HepG2 (cell line): Measurements from ENCODE around the gene PODN. TPM values are rescaled to one million over a fixed set of nuclear protein-coding genes. Genes with fewer than 3 reads are reported as not detected.

Source experiments
- FOXC1 ChIP-seq: sonication (generic); formaldehyde crosslinking; IDR thresholded peaks from 2 replicates; pipeline ENCODE4 v1.8.0; 2022; ENCODE audit warnings: mild to moderate bottlenecking, missing genetic modification reagents, borderline replicate concordance
- HMG20A ChIP-seq: IDR thresholded peaks from 2 replicates; pipeline ENCODE4 v1.6.1; 2016; ENCODE audit warnings: borderline replicate concordance
- HMGXB3 ChIP-seq: sonication (generic); formaldehyde crosslinking; IDR thresholded peaks from 2 replicates; pipeline ENCODE4 v1.4.0; 2020; ENCODE audit warnings: missing genetic modification reagents, borderline replicate concordance
- KDM1A ChIP-seq: IDR thresholded peaks from 2 replicates; pipeline ENCODE4 v1.6.1; 2016; ENCODE audit warnings: missing compliant biosample characterization
- MYC ChIP-seq: sonication (generic); formaldehyde crosslinking; IDR thresholded peaks from 2 replicates; pipeline ENCODE4 v1.9.0; 2021; ENCODE audit warnings: missing genetic modification reagents, borderline replicate concordance
- NFE2L2 ChIP-seq: fragments of 150-350 bp; IDR thresholded peaks from 2 replicates; pipeline ENCODE4 v1.6.1; 2014; ENCODE audit warnings: low read length
- PPARG ChIP-seq: conservative IDR thresholded peaks from 2 replicates; pipeline ENCODE4 v1.6.1; 2016; ENCODE audit warnings: missing biosample characterization, missing genetic modification reagents
- SAP130 ChIP-seq: IDR thresholded peaks from 2 replicates; pipeline ENCODE4 v1.6.1; 2016; ENCODE audit warnings: low read depth
- SIN3A ChIP-seq: IDR thresholded peaks from 2 replicates; pipeline ENCODE4 v1.6.1; 2011; ENCODE audit warnings: low read depth, mild to moderate bottlenecking, control low read depth, low read length, borderline replicate concordance
- SP140L ChIP-seq: sonication (generic); formaldehyde crosslinking; IDR thresholded peaks from 2 replicates; pipeline ENCODE4 v1.4.0; 2020; ENCODE audit warnings: missing genetic modification reagents, borderline replicate concordance
- XRCC5 ChIP-seq: fragments of 200-400 bp; formaldehyde crosslinking; optimal IDR thresholded peaks from 2 replicates; pipeline ENCODE3; 2017; ENCODE audit warnings: mild to moderate bottlenecking, low read length
- ZBTB21 ChIP-seq: sonication (generic); formaldehyde crosslinking; IDR thresholded peaks from 2 replicates; pipeline ENCODE4 v1.4.0; 2020; ENCODE audit warnings: missing genetic modification reagents
- ZFP91 ChIP-seq: sonication (generic); formaldehyde crosslinking; IDR thresholded peaks from 2 replicates; pipeline ENCODE4 v1.9.0; 2022; ENCODE audit warnings: missing genetic modification reagents, mild to moderate bottlenecking, borderline replicate concordance
- ZNF326 ChIP-seq: sonication (generic); formaldehyde crosslinking; IDR thresholded peaks from 2 replicates; pipeline ENCODE4 v1.4.0; 2020; ENCODE audit warnings: missing genetic modification reagents, borderline replicate concordance
- polyA plus RNA-seq, 8 experiments: library from polyadenylated mRNA; depleted of rRNA in 3 of 8; stranded (reverse) in 7 of 8; unstranded in 1 of 8; fragments of >200 nt; fragmentation: Illumina TruSeq in 4 of 8; extraction: Trizol in 4 of 8; gene quantifications; 2 replicates each; pipeline versions ENCODE4 v1.2.1 to v1.2.3, GENCODE V29; 2011 to 2016; ENCODE audit warnings: low read depth in 4 of 8, missing spikeins in 1 of 8, mixed read lengths in 1 of 8; ENCODE audit not compliant: insufficient read depth in 1 of 8
- total RNA-seq, 5 experiments: library from RNA; depleted of rRNA; stranded (reverse); fragments of >200 nt; fragmentation: Illumina TruSeq; extraction: Trizol; gene quantifications; 2 replicates each; pipeline ENCODE4 v1.2.3, GENCODE V29; 2016; ENCODE audit warnings: low read depth in 1 of 5
- TF ChIP-seq, protein P1 (sequence below): sonication (generic); formaldehyde crosslinking; IDR thresholded peaks from 2 replicates; pipeline ENCODE4 v1.4.0; 2020; ENCODE audit warnings: missing genetic modification reagents
- TF ChIP-seq, protein P2 (sequence below): sonication (generic); formaldehyde crosslinking; conservative IDR thresholded peaks from 2 replicates; pipeline ENCODE4 v1.8.0; 2022; ENCODE audit warnings: low read depth, missing genetic modification reagents
- TF ChIP-seq, protein P3 (sequence below): sonication (generic); formaldehyde crosslinking; IDR thresholded peaks from 2 replicates; pipeline ENCODE4 v1.4.0; 2020; ENCODE audit warnings: missing genetic modification reagents

The PODN gene
- total and polyA plus RNA-seq, 2 of the 13 experiments (the other 11 are each of a cell fraction or from before 2014, with no cell fraction given), result 0.13 TPM; not detected in 1

DNA sequence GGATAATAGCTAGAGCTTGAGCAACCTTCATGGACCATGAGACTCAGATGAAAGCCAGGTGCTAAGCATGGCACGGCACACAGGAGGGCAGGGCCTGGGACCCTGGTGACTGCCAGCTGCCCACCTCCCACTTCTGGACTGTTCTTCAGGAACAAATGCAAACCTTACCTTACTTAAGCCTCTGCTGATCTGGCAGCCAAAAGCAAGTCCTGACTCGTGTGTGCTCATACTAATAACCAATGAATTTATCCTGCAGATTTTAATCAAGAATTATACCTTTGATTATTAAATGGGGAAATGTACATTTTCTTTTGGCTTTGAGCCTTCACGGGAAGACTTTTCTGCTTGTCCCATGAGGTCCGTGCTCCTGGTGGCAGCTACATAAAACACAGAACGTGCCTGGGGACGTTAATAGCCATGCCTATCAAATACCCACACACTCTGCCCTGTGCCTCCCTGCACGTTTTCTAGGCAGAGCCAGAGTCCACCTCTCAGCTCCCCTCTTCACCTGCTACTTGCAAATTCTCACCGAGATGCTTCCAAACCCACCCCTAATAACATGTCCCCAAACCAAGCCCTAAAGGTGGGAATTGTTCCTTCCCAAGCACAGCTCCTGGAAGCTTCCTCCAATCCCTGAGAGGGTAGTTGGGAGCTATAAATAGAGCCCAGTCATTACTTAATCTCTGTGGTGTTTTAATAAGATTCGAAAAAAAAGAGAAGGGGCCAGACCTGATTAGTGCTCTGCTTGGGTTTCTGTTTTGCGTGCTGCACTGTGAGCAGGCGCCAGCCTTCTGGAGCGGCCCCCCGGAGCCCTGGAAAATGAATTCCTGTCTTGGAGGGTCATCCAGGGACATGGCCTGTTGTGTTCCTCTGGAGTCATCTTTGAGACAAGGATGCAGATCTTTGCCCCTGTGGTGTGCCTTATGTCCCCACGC, 46.9 kb downstream of the PODN start (continued):
- TF ChIP-seq ZNF326 (CRISPR knock-in tag) (no peak), HMGXB3 (peak; percentile 34; the same call in 1 of the 2 replicates), SP140L (CRISPR knock-in tag) (no peak), FOXC1 (CRISPR knock-in tag) (no peak), XRCC5 (no peak), SIN3A (no peak), PPARG (CRISPR knock-in tag) (no peak), HMG20A (CRISPR knock-in tag) (peak; percentile 39; the same call in 1 of the 2 replicates), NFE2L2 (no peak), SAP130 (CRISPR knock-in tag) (no peak), ZBTB21 (CRISPR knock-in tag) (no peak), ZFP91 (no peak), MYC (CRISPR knock-in tag) (0 out of 2 replicates have a peak, but pooled peaks have one; percentile 22), KDM1A (CRISPR knock-in tag) (no peak)
- TF ChIP-seq, protein P1, sequence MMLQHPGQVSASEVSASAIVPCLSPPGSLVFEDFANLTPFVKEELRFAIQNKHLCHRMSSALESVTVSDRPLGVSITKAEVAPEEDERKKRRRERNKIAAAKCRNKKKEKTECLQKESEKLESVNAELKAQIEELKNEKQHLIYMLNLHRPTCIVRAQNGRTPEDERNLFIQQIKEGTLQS, result no peak
- TF ChIP-seq, protein P2, sequence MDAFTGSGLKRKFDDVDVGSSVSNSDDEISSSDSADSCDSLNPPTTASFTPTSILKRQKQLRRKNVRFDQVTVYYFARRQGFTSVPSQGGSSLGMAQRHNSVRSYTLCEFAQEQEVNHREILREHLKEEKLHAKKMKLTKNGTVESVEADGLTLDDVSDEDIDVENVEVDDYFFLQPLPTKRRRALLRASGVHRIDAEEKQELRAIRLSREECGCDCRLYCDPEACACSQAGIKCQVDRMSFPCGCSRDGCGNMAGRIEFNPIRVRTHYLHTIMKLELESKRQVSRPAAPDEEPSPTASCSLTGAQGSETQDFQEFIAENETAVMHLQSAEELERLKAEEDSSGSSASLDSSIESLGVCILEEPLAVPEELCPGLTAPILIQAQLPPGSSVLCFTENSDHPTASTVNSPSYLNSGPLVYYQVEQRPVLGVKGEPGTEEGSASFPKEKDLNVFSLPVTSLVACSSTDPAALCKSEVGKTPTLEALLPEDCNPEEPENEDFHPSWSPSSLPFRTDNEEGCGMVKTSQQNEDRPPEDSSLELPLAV (CRISPR knock-in tag), result no peak
- TF ChIP-seq, protein P3, sequence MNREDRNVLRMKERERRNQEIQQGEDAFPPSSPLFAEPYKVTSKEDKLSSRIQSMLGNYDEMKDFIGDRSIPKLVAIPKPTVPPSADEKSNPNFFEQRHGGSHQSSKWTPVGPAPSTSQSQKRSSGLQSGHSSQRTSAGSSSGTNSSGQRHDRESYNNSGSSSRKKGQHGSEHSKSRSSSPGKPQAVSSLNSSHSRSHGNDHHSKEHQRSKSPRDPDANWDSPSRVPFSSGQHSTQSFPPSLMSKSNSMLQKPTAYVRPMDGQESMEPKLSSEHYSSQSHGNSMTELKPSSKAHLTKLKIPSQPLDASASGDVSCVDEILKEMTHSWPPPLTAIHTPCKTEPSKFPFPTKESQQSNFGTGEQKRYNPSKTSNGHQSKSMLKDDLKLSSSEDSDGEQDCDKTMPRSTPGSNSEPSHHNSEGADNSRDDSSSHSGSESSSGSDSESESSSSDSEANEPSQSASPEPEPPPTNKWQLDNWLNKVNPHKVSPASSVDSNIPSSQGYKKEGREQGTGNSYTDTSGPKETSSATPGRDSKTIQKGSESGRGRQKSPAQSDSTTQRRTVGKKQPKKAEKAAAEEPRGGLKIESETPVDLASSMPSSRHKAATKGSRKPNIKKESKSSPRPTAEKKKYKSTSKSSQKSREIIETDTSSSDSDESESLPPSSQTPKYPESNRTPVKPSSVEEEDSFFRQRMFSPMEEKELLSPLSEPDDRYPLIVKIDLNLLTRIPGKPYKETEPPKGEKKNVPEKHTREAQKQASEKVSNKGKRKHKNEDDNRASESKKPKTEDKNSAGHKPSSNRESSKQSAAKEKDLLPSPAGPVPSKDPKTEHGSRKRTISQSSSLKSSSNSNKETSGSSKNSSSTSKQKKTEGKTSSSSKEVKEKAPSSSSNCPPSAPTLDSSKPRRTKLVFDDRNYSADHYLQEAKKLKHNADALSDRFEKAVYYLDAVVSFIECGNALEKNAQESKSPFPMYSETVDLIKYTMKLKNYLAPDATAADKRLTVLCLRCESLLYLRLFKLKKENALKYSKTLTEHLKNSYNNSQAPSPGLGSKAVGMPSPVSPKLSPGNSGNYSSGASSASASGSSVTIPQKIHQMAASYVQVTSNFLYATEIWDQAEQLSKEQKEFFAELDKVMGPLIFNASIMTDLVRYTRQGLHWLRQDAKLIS (CRISPR knock-in tag), result no peak
